Measurements from ENCODE around the gene GATD1.
A peak's percentile ranks its signal among the peaks of the same experiment; 100 is the strongest.

Gene GATD1, protein sequence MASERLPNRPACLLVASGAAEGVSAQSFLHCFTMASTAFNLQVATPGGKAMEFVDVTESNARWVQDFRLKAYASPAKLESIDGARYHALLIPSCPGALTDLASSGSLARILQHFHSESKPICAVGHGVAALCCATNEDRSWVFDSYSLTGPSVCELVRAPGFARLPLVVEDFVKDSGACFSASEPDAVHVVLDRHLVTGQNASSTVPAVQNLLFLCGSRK

GRCh38 chr11:777288-778255, at the start of gene GATD1:
Gene GATD1 (minus strand): TSS chr11:777487. CDS start chr11:777462, 25 bp downstream.
- Mint-ChIP-seq H3K36me3 (peaks cover 7% of the 10 kb centered on the region), H3K4me3 (peak within 1 kb of the TSS; percentile 86), H3K4me1 (peaks cover 49% of the 10 kb centered on the region), H3K9me3 (no peaks in the 10 kb centered on the region), H3K27me3 (no peaks in the 10 kb centered on the region), H3K27ac (peak within 1 kb of the TSS; percentile 84)
- peak; percentile 87 for ATAC-seq

- peak overlapping the region; percentile 66 for H3K4me3 Mint-ChIP-seq
- no peaks in the 10 kb centered on the region for H3K9me3 Mint-ChIP-seq
- H3K4me1 Mint-ChIP-seq: peaks cover 57% of the 10 kb centered on the region
- peaks cover 16% of the 10 kb centered on the region for H3K27me3 Mint-ChIP-seq
- no peak overlapping the region for H3K27ac Mint-ChIP-seq
- peaks cover 11% of the 10 kb centered on the region for H3K36me3 Mint-ChIP-seq
- peak; percentile 14 for ATAC-seq
Observed at GRCh38 chr11:826836-827145, 49.5 kb upstream of the GATD1 start.

DNA sequence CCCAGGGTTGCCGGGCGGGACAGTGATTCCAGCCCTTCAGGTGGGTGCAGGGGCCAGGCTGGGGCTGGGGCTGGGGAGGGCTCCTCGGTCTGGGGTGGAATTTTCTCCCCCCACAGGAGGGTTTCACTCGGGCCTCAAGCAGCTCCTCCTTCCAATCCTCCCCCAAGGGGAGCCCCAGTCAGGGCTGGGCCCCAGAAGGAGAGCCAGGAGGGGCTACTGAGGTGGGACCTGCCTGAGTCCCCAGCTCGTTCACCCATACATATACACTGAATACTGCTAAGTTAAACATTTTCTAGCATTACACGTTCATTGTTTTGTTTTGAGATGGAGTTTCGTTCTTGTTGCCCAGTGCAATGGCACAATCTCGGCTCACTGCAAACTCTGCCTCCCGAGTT, 48.9 kb upstream of the GATD1 start:
- peaks cover 54% of the 10 kb centered on the region for H3K4me1 Mint-ChIP-seq
- no peak for ATAC-seq
- H3K36me3 Mint-ChIP-seq: peaks cover 11% of the 10 kb centered on the region
- no peak overlapping the region for H3K27ac Mint-ChIP-seq
- peak overlapping the region; percentile 66 for H3K4me3 Mint-ChIP-seq
- no peaks in the 10 kb centered on the region for H3K9me3 Mint-ChIP-seq
- H3K27me3 Mint-ChIP-seq: peaks cover 10% of the 10 kb centered on the region

- no peak for ATAC-seq
- H3K27ac Mint-ChIP-seq: no peak overlapping the region
- H3K36me3 Mint-ChIP-seq: peaks cover 11% of the 10 kb centered on the region
- no peak overlapping the region for H3K4me3 Mint-ChIP-seq
- H3K27me3 Mint-ChIP-seq: peaks cover 10% of the 10 kb centered on the region
- no peaks in the 10 kb centered on the region for H3K9me3 Mint-ChIP-seq
- peaks cover 57% of the 10 kb centered on the region for H3K4me1 Mint-ChIP-seq
Observed at GRCh38 chr11:825366-826226, 48.3 kb upstream of the GATD1 start.

DNA sequence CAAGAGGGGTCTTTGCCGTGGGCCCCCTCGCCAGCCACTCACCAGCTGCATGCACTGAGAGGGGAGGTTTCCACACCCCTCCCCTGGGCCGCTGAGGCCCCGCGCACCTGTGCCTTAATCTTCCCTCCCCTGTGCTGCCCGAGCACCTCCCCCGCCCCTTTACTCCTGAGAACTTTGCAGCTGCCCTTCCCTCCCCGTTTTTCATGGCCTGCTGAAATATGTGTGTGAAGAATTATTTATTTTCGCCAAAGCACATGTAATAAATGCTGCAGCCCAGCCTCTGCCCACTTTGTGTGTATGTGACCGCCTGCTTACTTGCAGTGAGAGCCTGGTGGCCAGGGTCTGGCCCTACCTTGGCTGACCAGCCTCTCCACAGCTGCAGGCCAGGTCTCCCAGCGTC, 47.7 kb upstream of the GATD1 start:
- Mint-ChIP-seq H3K9me3 (no peaks in the 10 kb centered on the region), H3K4me1 (peaks cover 57% of the 10 kb centered on the region), H3K27me3 (peaks cover 10% of the 10 kb centered on the region), H3K27ac (no peak overlapping the region), H3K36me3 (peaks cover 11% of the 10 kb centered on the region), H3K4me3 (no peak overlapping the region)
- ATAC-seq: no peak

- ATAC-seq: no peak
- H3K9me3 Mint-ChIP-seq: no peaks in the 10 kb centered on the region
- peaks cover 51% of the 10 kb centered on the region for H3K4me1 Mint-ChIP-seq
- peaks cover 11% of the 10 kb centered on the region for H3K36me3 Mint-ChIP-seq
- no peak overlapping the region for H3K4me3 Mint-ChIP-seq
- peaks cover 8% of the 10 kb centered on the region for H3K27me3 Mint-ChIP-seq
- H3K27ac Mint-ChIP-seq: no peak overlapping the region
Observed at GRCh38 chr11:824292-824880, 47.1 kb upstream of the GATD1 start.

- no peak for ATAC-seq
- Mint-ChIP-seq H3K27me3 (peaks cover under 1% of the 10 kb centered on the region), H3K4me3 (no peak overlapping the region), H3K27ac (no peak overlapping the region), H3K36me3 (peaks cover 11% of the 10 kb centered on the region), H3K9me3 (no peaks in the 10 kb centered on the region), H3K4me1 (peaks cover 46% of the 10 kb centered on the region)
Observed at GRCh38 chr11:823441-824291, 46.4 kb upstream of the GATD1 start.

- no peak for ATAC-seq
- peaks cover 36% of the 10 kb centered on the region for H3K4me1 Mint-ChIP-seq
- peak overlapping the region; percentile 85 for H3K4me3 Mint-ChIP-seq
- H3K27me3 Mint-ChIP-seq: no peaks in the 10 kb centered on the region
- no peaks in the 10 kb centered on the region for H3K9me3 Mint-ChIP-seq
- peaks cover 11% of the 10 kb centered on the region for H3K36me3 Mint-ChIP-seq
- H3K27ac Mint-ChIP-seq: peak overlapping the region; percentile 27
Observed at GRCh38 chr11:821512-822371, 44.5 kb upstream of the GATD1 start.

DNA sequence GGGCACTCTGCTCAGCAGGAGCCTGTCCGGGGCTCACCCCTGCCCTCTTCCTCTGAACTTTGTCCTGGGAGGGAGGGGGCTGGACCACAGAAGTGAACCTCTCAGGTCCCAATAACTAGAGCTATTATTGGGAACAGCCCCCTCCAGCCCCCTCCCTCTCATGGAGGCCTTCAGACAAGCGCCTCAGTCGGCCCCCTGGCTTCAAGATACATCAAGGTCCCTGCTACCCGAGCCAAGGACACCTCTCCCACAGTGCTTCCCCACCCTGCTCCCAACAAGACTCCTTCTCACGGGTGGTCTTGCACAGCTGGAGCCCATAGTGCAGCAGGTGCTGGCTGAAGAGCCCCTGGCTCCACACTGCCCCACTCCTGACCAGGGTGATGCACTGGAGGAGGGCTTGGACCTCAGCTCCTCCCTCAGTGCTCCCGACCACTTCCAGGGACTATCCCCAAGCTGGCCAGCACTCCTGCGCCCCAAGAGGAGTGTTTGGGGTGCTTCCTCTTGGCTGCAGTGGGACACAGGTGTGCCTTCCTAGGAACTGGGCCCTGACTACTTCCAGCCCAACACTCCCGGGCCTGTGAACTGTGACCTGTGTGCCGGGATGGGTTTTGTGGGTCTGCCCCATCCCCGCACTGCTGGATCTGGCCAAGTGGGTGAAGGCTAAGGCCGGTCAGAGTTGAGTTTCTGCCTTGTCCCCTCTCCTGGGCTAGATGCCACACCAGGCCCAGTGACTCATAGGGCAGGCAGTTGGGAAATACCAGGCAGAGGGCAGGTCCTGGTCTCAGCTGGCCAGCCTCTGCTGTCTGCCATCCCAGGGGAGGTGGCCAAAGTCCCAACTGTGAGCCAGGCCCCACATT, 43.6 kb upstream of the GATD1 start:
- H3K27ac Mint-ChIP-seq: peak overlapping the region; percentile 85
- H3K9me3 Mint-ChIP-seq: no peaks in the 10 kb centered on the region
- H3K36me3 Mint-ChIP-seq: peaks cover 11% of the 10 kb centered on the region
- no peak for ATAC-seq
- H3K27me3 Mint-ChIP-seq: no peaks in the 10 kb centered on the region
- H3K4me3 Mint-ChIP-seq: peak overlapping the region; percentile 85
- peaks cover 32% of the 10 kb centered on the region for H3K4me1 Mint-ChIP-seq

GRCh38 chr11:819943-820649, 42.8 kb upstream of the GATD1 start:
- H3K4me3 Mint-ChIP-seq: peak overlapping the region; percentile 85
- peaks cover 32% of the 10 kb centered on the region for H3K4me1 Mint-ChIP-seq
- H3K27ac Mint-ChIP-seq: peak overlapping the region; percentile 85
- no peaks in the 10 kb centered on the region for H3K9me3 Mint-ChIP-seq
- ATAC-seq: peak; percentile 90
- no peaks in the 10 kb centered on the region for H3K27me3 Mint-ChIP-seq
- H3K36me3 Mint-ChIP-seq: peaks cover 6% of the 10 kb centered on the region

DNA sequence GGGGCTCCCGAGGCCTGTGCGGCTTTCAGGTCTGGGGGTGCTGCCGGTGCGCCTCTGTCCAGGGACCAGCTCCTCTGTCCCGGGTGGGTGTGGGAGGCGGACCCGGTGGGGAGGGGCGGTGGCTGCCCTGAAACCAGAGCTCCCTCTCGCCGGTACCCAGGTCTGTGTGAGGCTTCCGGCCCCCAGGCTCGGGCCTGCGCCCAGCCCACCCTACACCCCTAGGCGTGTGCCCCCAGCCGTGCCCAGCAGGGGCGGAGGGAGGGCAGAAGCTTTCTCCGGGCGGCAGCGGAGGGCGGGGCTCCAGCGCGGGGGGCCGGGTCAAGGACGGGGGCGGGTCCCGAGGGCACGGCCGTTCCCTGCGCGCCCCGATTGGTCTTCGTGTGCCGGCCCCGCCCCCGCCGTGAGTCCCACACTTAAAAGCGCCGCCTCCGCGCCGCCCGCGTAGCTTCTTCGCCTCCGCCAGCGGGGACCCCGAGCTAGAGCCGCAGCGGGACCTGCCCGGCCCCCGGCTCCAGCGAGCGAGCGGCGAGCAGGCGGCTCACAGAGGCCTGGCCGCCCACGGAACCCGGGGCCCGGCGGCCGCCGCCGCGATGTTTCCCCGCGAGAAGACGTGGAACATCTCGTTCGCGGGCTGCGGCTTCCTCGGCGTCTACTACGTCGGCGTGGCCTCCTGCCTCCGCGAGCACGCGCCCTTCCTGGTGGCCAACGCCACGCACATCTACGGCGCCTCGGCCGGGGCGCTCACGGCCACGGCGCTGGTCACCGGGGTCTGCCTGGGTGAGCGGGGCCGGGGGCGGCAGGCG, 42.0 kb upstream of the GATD1 start:
- no peaks in the 10 kb centered on the region for H3K36me3 Mint-ChIP-seq
- H3K4me1 Mint-ChIP-seq: peaks cover 32% of the 10 kb centered on the region
- peak; percentile 86 for ATAC-seq
- no peaks in the 10 kb centered on the region for H3K9me3 Mint-ChIP-seq
- peak overlapping the region; percentile 85 for H3K4me3 Mint-ChIP-seq
- no peaks in the 10 kb centered on the region for H3K27me3 Mint-ChIP-seq
- peak overlapping the region; percentile 85 for H3K27ac Mint-ChIP-seq

Data from stimulated activated memory B cell treated with anti-CD40 and anti-IgM and Interleukin-4, amounts not matched to agents 10 μg/mL and 1 μg/mL and 100 μg/mL, for 72 hours (primary cell).